ENCODE measurements around the gene AMPH.

DNA sequence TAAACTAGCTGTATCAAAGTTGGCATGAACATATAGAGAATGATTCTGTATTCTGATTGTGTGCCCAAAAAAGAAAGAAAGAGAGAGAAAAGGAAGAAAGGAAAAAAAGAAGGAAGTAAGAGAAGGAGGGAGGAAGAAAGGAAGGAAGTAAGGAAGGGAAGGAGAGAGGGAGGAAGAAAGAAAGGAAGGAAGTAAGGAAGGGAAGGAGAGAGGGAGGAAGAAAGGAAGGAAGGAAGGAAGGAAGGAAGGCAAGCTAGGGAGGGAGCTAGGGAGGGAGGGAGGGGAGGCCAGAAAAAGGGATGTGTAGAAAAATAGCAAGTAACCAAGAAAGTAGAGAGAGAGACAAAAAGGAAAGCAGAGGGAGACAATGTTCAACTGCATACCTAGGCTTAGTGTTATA is 297.0 kb downstream of the AMPH start:
- no peak for TF ChIP-seq POLR2A (IDR thresholded peaks at IDR 0.05; ENCODE audit: low read depth, low read length)
- no peak for TF ChIP-seq POLR2AphosphoS5 (IDR thresholded peaks at IDR 0.05; ENCODE audit: low read depth, low read length)

Data from GM12892 (cell line).